Embryonic facial prominence (tissue), 1 donor: ENCODE measurements around the gene IL1R1.
A peak's percentile ranks its signal among the peaks of the same experiment; 100 is the strongest.

Experiments
- DNase-seq: peaks from one replicate; pipeline ENCODE4 v3.0.0-alpha.2; 2016; ENCODE audit errors: extremely low spot score

Gene IL1R1

GRCh38 chr2:102139851-102140250 is 2.7 kb upstream of the IL1R1 start:
- DNase-seq, result no peak

- DNase-seq, result no peak
Measured at GRCh38 chr2:102140377-102140776, 2.2 kb upstream of the IL1R1 start.

- DNase-seq, result peak; percentile 18
Measured at GRCh38 chr2:102141011-102141943, 1.3 kb upstream of the IL1R1 start.

GRCh38 chr2:102142829-102143449 is 393 bp downstream of the IL1R1 start:
- no peak for DNase-seq

- DNase-seq, result no peak
Measured at GRCh38 chr2:102143450-102143985, 972 bp downstream of the IL1R1 start.

- no peak for DNase-seq
Measured at GRCh38 chr2:102144128-102144527, 1.6 kb downstream of the IL1R1 start.

GRCh38 chr2:102145107-102145506 is 2.6 kb downstream of the IL1R1 start:
- no peak for DNase-seq

- DNase-seq, result no peak
Measured at GRCh38 chr2:102145934-102146333, 3.4 kb downstream of the IL1R1 start.

GRCh38 chr2:102147935-102148334 is 5.4 kb downstream of the IL1R1 start:
- no peak for DNase-seq

- no peak for DNase-seq
Measured at GRCh38 chr2:102149243-102149642, 6.7 kb downstream of the IL1R1 start.

GRCh38 chr2:102149644-102150455 is 7.3 kb downstream of the IL1R1 start:
- no peak for DNase-seq

GRCh38 chr2:102154364-102154763 is 11.8 kb downstream of the IL1R1 start:
- DNase-seq, result no peak

- no peak for DNase-seq
Measured at GRCh38 chr2:102154946-102155702, 12.6 kb downstream of the IL1R1 start.

- no peak for DNase-seq
Measured at GRCh38 chr2:102155703-102156515, 13.4 kb downstream of the IL1R1 start.

GRCh38 chr2:102158011-102158755 is 15.6 kb downstream of the IL1R1 start:
- no peak for DNase-seq

- no peak for DNase-seq
Measured at GRCh38 chr2:102159295-102159694, 16.7 kb downstream of the IL1R1 start.

GRCh38 chr2:102166189-102166845 is 23.8 kb downstream of the IL1R1 start:
- DNase-seq, result no peak

GRCh38 chr2:102168026-102168771 is 25.7 kb downstream of the IL1R1 start:
- no peak for DNase-seq
